HG03103 (cell line): ENCODE data around the gene AFAP1.
"Not testable (repeated sequence)": the region's sequence is repeated elsewhere in the genome, so short reads cannot be mapped to it uniquely, and the experiment has no call there.

Experiments
- ATAC-seq: cut with Tn5 transposase; IDR thresholded peaks from one replicate; pipeline ENCODE4 v1.9.1; 2021; ENCODE audit warnings: low read depth; ENCODE audit not compliant: unreplicated experiment

Gene AFAP1

DNA sequence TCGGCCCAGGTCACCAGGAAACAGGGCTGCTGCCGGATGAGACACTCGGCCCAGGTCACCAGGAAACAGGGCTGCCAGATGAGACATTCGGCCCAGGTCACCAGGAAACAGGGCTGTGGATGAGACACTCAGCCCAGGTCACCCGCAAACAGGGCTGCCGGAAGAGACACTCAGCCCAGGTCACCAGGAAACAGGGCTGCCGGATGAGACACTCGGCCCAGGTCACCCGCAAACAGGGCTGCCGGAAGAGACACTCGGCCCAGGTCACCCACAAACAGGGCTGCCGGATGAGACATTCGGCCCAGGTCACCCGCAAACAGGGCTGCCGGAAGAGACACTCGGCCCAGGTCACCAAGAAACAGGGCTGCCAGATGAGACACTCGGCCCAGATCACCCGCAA, 21.5 kb downstream of the AFAP1 start:
- not testable (repeated sequence) for ATAC-seq

DNA sequence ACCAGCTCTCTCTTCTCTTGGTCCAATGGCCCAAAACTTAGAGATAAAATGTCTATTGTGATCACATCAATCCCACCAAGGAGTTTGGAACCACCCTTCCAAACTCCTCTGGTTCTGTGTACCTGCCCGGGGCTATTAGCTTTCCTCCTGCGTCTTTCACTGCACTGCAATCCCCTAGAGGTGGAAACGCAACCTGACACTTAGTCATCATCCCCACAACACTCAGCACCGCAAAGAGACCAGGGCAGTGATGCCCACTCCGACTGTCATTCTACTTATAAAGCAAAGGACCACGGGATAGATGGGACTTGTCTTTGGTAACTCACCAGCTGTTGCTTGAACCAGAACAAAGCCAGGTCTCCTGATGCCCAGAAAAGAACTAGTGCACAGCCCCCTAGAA, 22.0 kb downstream of the AFAP1 start:
- no peak for ATAC-seq

DNA sequence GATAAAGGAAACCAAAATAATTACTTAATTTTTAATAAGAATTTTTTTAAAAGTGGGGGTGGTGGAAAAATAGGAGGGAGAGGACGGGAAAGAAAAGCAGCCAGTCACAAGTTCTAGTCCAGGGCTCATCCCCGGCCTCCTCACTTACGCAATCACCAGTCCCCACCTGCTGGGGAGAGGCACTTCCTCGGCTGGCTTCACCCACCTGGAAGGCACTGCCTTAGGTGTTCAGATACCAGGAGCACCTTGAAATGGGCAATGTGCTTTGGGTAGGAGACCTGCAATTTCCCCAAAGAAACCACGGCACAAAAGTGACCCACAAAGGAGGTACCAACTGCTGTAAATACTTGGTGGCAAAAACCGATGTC, 23.8 kb downstream of the AFAP1 start:
- no peak for ATAC-seq

DNA sequence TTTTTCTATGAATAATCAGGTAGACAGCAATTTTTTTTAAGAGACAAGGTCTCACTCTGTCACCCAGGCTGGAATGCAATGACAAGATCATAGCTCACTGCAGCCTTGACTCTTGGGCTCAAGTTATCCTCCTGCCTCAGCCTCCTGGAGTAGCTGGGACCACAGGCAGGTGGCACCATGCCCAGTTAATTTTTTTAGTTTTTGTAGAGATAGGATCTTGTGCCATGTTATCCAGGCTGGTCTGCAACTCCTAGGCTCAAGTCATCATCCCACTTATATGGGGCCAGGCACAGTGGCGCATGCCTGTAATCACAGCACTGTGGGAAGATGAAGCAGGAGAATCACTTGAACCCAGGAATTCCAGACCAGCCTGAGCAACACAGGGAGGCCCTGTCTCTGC, 26.8 kb downstream of the AFAP1 start:
- no peak for ATAC-seq

DNA sequence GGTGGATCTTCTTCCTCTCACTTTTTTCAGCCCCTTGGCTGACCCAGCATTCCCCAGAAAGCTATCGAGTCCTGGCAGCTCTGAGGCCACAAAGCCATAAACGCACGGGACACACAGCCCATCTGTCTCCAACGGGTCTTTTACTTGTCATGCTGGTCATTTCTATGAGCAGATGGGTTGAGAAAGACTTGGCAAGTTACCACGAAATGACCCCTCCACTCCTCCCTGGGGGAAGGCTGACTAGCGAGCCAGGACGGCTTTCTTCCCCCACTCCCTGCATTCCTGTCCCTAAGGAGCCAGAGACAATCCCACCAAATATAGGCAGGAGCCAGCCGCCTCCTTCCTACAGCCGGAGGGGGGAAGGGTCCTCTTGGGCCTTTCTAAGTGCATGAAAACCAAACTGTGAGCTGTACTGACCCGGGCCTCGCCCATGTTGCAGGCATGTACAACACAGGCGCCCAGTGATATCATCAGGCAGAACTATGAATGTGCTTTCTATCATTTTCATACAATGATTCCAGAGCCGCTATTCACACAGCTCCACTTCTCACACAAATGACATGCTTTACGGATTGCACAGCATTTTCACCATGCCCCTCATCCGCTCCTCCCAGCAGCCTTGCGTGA, 28.6 kb downstream of the AFAP1 start:
- ATAC-seq, result no peak

DNA sequence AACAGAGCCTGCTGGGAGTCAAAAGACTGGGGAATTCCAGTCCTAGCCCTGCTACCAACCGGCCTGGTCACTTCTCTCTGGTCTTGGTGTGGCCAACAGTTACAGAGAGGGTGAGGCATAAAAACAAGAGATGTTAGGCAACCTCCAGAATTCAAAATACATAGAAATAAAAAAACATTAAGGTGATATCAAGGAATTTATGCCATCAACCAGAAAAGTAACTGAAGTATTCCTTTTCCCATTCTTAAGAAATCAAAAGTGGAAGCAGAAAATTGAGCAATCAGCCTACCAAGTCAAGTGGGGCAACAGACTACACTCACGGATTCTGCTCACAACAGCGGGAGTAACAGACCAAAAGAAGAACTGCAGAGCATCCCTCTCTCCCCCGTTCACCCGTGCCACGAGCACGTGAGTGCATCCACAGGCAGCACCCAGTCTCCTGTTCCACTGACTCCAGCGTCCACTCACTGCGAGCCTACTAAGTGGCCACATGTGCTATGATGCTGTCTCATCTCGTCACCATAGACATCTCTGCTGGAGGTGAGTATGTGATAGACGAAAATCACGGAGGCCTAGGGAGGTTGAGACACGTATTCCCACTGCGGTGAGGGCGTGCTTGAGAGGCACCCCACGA, 29.3 kb downstream of the AFAP1 start:
- ATAC-seq, result no peak

DNA sequence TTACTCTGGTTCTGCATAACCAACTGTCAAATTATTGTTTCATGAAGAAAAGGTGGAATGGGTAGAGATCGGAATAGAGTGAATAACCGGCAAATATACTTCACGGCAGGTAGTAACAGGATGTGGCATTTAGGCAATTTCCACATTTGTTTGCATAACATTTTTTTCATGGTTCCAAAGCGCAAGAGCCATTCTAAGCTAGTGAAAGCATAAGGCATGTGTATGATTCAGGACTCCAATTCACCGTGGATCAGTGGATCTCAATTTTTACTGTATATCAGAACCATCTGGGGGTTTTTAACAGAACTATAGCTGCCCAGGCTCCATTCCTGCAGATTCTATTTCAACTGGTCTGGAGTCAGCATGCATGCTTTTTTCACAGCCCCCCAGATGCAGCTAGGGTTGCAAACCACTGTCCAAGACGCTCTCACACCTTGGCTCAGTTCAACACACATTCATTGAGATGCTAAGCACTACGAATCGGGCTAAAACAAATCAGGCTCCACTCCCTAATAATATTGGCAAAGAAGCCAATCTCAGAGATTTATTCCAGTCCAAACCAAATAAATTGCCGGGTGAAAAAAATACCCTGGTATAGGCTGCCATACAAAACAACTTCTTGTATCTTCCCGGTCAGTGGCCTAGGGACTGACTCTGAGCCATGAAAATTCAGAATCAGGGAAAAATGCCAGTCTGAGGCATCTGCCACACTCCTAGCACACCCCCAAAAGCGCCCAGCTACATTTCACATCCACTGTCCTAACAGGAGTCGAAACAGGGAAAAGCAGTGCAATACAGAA, 30.0 kb downstream of the AFAP1 start:
- ATAC-seq, result no peak

DNA sequence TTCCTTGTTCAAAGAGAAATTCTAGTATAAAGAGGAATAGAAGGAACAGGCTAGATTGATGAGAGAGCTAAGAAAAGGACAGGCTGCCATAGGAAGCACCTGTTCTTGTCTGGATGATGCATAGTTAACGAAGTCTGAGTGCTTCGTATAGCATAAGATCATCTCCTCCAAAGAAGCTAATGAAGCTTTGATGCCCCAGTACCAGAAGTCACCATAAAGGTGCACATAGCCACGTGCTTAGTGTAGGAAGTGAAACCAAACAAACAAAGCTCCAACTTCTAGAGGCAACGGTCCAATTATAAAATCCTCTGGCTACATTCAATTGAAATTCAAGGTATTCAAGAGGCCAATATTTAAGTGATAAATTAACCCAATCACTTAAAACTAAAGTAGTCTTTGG, 31.0 kb downstream of the AFAP1 start:
- ATAC-seq, result no peak

DNA sequence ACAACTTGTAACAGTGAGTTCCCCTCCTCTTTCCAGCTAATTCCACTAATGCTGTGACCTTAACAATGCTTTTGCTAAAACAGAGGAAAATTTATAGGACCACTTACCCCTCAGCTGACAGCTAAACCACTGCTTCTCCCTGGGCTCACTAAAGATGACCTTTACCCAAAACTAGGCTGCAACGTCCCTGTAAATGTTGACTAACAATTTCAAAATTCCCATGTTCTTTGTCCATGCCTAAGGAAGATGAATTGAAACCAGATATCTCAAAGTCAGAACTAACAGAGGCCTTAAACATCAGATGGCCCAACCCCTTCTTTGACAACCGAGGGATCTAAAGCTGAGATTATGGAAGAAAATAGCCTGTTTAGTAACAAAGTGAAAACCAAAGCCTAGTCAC, 32.5 kb downstream of the AFAP1 start:
- no peak for ATAC-seq

DNA sequence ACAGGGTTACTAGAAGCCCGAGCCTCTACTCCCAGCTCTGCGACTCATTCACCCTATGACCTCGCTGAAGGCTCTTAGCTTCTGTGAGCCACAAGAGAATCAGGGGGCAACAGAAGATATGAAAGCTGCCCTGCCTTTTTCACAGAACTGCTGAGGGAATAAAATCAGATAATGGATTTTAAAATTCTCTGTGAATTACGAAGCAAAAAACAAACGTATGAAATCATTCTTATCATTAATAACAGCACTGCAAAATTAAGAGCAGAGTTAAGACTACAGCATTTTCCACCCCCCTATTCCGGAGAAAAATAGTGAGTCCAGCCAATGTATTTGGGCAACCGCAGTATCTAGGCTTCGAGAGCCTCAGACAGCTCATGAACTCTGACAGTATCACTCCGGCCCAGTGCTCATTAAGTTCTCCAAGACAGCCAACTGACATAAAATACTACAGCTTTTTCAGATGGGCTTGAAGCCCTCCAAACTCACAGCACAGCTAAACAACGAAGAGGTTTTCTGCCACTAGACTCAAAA, 33.4 kb downstream of the AFAP1 start:
- no peak for ATAC-seq

DNA sequence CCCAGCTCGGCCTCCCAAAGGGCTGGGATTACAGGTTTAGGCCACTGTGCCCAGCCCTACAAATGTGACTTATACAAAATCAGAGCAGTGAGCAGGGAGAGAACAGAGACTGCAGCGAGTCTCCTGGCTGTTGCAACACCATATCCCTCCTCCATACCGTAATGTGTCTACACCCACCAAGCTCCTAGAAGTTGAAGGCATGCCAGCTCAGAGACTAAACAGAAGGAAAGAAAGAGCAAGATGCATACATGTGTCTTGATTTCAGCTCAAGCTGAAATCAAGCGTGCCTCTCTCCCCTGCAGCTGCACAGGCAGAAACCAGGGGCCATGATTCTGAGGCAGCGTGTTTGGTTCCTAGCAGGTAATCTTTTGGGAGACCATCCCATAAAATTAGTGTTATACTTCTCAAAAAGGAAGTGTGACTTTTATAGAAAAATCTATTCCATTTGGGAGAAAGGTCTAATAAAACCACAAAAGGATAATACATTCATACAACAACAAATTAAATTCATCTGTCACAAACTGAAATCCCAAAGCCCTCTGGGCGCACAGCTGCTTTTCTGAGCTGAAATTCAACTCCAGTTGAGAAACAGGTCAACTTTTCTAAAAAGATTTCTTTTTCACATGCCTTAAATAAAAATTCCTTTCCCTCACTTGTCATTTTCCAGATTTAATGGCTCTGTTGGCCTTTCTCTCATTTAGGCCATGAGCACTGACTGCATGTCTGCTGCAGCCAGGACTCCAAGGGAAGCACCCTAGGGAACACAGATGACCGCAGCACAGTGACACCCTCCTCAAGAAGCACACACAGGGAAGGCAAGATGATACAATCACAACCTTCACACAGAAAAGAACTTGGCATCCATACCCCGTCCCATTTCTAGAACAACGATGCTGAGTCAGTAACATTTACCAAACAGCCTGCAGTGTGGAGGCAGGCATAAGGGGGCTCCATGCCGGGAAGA, 34.4 kb downstream of the AFAP1 start:
- no peak for ATAC-seq

DNA sequence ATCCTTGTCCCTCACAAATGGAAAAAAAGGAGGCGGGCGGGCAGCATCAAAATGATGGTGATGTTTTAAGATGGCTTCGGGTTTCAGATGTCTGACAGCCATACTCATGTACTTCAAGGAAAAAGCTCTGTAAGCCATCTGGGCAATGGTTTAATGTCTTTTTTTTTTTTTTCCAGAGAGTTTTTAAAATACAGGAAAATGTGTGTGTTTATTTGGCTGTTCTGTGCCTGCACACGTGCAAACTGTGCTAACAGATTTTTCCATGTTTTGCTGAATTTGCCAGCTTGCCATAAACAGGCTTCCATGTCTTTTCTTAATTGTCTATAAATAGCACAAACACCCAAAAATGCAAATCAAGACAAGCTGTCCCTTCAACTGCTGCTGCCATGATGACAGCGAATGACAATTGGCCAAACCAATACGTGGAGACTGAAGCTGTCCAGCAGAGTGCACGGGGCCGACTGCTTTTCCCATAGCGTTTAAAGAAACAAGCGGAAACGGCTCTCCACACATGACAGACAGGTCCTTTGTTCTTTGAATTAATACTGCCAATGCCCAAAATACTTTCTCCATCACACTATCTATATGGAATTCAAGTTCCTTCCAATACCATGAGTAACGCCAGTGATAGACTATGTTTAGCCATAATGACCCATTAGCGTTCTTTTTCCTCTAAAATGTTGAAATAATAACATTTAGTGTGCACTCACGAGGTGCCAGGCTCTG, 35.7 kb downstream of the AFAP1 start:
- no peak for ATAC-seq

DNA sequence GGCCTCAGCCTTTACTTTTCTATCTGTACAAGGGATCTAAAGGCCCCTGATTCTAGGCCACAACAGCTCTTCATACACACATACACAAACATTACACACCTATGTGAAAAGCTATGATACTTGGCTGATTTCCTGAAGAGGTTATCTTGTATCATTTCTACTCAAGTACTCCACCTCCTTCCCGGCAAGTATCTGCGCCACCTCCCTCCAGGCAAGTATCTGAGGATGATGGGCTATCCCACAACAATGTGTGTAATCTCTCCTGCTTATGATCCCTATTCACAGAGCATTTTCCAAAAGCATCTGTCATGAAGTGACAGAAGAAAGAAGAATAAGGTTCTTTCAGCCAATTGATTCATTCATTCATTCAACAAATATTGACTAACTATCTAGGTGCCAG, 36.8 kb downstream of the AFAP1 start:
- no peak for ATAC-seq

DNA sequence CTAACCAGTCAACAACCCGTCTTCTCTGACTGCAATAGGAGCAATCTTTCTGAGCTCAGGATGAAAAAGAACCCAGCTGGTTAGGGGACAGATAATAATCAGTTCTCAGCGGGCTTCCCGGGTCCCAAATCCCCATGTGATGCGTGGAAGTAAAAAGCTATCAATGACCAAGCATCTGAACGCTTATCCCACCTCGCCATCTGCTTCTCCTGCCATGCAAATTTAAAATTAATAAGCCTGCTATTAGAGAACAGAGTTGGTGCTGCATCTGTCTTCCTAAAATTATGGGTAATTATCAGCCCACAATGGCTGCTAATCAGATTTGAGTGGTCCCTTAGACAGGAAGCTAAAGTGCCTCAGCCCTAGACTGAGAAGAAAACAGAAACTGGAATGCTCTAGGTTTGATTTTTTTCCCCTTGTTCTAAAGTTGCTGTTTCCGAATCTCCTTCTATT, 37.5 kb downstream of the AFAP1 start:
- no peak for ATAC-seq

DNA sequence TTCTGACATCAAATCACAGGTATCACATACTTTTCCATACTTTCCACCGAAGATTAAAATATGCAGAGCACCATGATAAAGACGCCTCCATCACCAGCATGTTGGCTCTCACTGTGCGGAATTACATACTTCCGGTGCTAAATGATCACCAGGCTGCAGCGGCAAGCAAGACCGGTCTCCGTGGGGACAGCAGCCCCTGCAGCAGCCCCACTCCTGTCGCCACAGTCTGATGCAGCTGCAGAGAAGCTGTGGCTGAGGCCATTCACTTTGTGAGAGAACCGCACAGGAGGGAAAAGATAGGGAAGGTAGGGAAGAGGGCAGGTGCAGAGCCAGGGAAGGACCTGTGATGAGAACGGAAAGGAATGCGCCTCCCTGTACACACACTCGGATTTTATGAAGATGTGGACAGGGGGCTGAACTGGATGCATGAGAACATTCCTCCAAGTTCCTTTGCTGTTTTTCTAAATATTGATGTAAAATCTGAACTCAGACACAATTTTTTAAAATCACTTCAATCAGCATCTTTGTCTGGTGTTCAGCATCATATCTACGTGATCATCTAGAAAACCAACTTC, 38.3 kb downstream of the AFAP1 start:
- ATAC-seq, result no peak

DNA sequence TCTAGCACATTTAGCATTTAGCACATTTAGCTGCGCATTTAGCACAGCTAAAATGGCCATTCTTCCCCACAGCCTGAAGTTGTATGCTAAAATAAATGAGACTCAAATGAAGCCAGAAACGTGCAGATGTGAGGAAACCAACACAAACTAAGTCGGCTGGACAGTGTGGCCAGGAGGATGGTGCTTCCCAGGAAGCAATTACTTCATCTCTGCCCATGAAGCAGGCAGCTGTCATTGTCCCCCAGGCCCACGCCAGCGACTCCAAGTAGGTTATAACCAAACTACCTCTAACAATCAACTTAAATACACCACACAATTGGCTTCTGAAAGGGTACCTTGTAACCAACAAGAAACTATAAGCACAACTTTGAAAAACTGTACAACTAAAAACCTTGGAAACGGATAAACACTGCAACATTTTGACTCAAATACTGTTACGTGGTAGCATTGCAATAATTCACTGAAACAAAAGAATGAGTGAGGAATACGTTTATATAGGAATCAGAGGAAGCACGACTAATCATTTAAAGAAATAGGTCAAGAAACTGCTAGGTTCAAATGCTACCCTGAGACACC, 39.2 kb downstream of the AFAP1 start:
- ATAC-seq, result no peak

DNA sequence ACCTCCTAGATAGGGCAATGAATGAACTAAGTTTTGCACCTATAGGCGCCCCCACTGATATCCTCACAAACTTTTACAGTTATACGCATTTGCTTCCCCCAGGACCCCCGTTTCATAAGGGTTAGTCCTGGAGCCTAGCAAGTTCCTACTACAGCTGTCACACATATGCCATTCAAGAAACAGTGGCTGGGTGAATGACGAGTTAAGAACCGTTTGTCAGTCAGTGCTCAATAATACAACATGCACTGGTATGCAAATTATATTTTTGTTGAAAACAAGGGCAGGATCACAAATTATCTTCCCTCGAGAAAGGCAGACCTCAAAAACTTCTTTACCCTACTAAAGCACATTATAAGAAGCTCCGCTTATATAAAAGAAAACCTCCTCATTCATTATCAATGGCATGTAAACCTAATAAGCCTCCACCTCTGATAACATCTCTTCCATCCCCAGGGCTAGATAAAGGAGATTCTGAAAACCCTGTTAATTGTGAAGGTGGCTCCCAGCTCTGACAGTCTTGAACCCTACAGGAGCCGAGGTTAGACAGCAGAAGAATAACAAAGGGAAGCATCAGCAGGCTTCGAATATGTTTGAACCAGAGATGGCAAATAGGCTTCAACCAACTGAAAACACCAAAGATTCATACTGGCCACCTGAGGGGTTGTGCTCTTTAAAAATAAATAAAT, 40.3 kb downstream of the AFAP1 start:
- no peak for ATAC-seq

DNA sequence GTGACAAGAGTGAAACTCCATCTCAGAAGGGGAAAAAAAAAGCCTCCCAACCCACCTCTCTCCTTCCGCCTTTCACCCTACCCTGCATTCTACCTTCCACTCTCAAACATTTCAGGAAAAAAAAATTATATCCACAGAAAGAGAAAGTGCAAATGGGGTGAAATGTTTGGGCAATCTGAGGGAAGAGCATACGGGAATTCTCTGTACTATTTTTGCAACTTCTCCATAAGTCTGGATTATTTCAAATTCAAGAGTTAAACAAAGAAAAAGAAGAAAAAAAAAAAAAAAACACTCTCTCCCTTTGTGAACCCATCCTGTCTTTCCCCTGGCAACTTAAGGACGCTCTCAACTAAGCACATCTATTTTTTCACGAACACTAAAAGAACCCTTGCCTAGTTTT, 41.3 kb downstream of the AFAP1 start:
- no peak for ATAC-seq

DNA sequence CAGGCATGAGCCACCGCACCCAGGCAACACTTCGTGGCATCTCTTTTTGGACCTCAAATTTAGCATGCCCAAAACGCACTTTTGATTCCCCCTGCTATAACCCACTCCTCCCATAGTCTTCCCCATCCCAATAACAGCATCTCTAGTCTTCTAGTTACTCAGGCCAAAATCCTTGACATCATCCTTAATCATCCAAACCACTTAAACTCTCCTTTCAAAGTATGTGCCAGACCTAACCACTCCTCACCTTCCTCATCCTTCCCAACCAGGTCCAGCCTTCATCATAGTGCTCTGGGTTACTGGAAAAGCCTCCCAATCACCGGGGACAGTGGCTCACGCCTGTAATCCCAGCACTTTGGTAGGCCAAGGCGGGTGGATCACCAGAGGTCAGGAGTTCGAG, 41.9 kb downstream of the AFAP1 start:
- ATAC-seq, result no peak
